Sigmoid colon (tissue), 7 donors: Measurements from ENCODE around the gene AFAP1. TPM values are rescaled to one million over a fixed set of nuclear protein-coding genes. Genes with fewer than 3 reads are reported as not detected.
A peak's percentile ranks its signal among the peaks of the same experiment; 100 is the strongest.

ENCODE experiments used
- DNase-seq: peaks from one replicate; pipeline ENCODE4 v3.0.0-alpha.2; 2019
- H3K27ac ChIP-seq, 4 donors: fragments of 200-600 bp; sonication (generic); one replicate each; pipeline ENCODE4 v1.5.1; 2016 to 2019; ENCODE audit warnings: mild to moderate bottlenecking in 1 of 4
- H3K27me3 ChIP-seq, 3 donors: fragments of 200-600 bp; sonication (generic); one replicate each; pipeline ENCODE4 v1.5.1; 2019; ENCODE audit warnings: mild to moderate bottlenecking in 1 of 3
- H3K36me3 ChIP-seq, 4 donors: fragments of 200-600 bp; sonication (generic); one replicate each; pipeline ENCODE4 v1.5.1; 2016 to 2019
- H3K4me1 ChIP-seq, 4 donors: fragments of 200-600 bp; sonication (generic); one replicate each; pipeline ENCODE4 v1.5.1; 2017 to 2019
- H3K4me3 ChIP-seq, 4 donors: fragments of 200-600 bp; sonication (generic); one replicate each; pipeline ENCODE4 v1.5.1; 2017 to 2019; ENCODE audit warnings: mild to moderate bottlenecking in 2 of 4, moderate library complexity in 1 of 4
- H3K9me3 ChIP-seq, 4 donors: fragments of 200-600 bp in 3 of 4; sonication (generic) in 3 of 4; one replicate each; pipeline versions ENCODE4 v1.5.1 to v1.6.1; 2013 to 2019
- EP300 ChIP-seq, 4 donors: sonication (generic); formaldehyde crosslinking; IDR thresholded peaks; one replicate each; pipeline ENCODE4 v1.6.1; 2017; ENCODE audit warnings: antibody characterized with exemption in 4 of 4
- POLR2A ChIP-seq, 2 donors: fragments of 450-650 bp; IDR thresholded peaks; one replicate each; pipeline ENCODE4 v1.6.1; 2016; ENCODE audit warnings: antibody characterized with exemption in 2 of 2, mild to moderate bottlenecking in 2 of 2, moderate library complexity in 2 of 2
- POLR2AphosphoS5 ChIP-seq, 4 donors: sonication (generic); formaldehyde crosslinking; IDR thresholded peaks; one replicate each; pipeline ENCODE4 v1.6.1; 2017; ENCODE audit warnings: antibody characterized with exemption in 4 of 4
- WGBS, 2 donors: extraction: QIAGEN DNeasy Blood & Tissue Kit; methylation state at CpG; one replicate each; pipeline ENCODE4 v1.1.7; 2013; 5-methylcytosine and 5-hydroxymethylcytosine counted together
- intact Hi-C: fragments of 100-400 bp; cut with DNase I; formaldehyde crosslinking; loops from one replicate; pipeline ENCODE4 v1.15.1; 2023
- polyA plus RNA-seq, 3 donors: library from polyadenylated mRNA; stranded (reverse); fragments of 200-250 nt; gene quantifications; one replicate each; pipeline ENCODE4 v1.2.3, GENCODE V29; 2013
- total RNA-seq, 4 donors: library from RNA; depleted of rRNA; stranded (reverse); fragments of >200 nt; gene quantifications; one replicate each; pipeline ENCODE4 v1.1.0, GENCODE V29; 2016
- TF ChIP-seq, protein P1 (sequence below), 4 experiments: fragments of 450-650 bp in 3 of 4; fragments of 200-600 bp in 1 of 4; IDR thresholded peaks; one replicate each; pipeline ENCODE4 v1.5.1; 2016 to 2019; ENCODE audit warnings: antibody characterized with exemption in 4 of 4, mild to moderate bottlenecking in 3 of 4, moderate library complexity in 2 of 4
- donor health status: healthy with polysubstance abuse.
- donor health status: Bipolar disorder and iron deficiency.
- donor health status: healthy.

Gene AFAP1
- total and polyA plus RNA-seq, 7 donors: 7.6 to 51.3 (median 24.0) TPM

DNA sequence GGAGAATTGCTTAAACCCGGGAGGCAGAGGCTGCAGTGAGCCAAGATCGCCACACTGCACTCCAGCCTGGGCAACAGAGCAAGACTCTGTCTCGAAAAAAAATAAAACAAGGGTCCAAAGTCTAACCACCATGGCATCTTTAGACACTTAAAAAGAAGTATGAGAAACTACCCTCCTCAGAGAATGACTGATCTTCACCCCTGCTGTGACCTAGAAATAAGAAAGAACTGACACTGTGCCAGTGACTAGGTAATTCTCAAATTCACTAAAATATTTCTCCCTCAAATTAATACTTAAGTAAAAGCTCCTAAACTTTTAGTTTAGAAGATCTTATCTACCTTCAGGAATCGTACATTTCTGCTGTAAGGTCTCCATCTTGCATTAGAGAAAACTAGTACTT, 80.3 kb downstream of the AFAP1 start:
- Histone ChIP-seq H3K9me3 (no peaks in the 10 kb centered on the region), H3K4me1 (peaks cover 0 to 63% (median 46%) of the 10 kb centered on the region in 4 donors), H3K36me3 (peaks cover 0 to 10% (median 3%) of the 10 kb centered on the region in 4 donors), H3K27me3 (no peaks in the 10 kb centered on the region), H3K27ac (peak overlapping the region in 1 of 4 donors; percentile 30), H3K4me3 (no peak overlapping the region)
- TF ChIP-seq POLR2AphosphoS5 (IDR thresholded peaks at IDR 0.05) (no peak), EP300 (IDR thresholded peaks at IDR 0.05) (no peak), POLR2A (IDR thresholded peaks at IDR 0.05) (no peak)
- TF ChIP-seq, protein P1, sequence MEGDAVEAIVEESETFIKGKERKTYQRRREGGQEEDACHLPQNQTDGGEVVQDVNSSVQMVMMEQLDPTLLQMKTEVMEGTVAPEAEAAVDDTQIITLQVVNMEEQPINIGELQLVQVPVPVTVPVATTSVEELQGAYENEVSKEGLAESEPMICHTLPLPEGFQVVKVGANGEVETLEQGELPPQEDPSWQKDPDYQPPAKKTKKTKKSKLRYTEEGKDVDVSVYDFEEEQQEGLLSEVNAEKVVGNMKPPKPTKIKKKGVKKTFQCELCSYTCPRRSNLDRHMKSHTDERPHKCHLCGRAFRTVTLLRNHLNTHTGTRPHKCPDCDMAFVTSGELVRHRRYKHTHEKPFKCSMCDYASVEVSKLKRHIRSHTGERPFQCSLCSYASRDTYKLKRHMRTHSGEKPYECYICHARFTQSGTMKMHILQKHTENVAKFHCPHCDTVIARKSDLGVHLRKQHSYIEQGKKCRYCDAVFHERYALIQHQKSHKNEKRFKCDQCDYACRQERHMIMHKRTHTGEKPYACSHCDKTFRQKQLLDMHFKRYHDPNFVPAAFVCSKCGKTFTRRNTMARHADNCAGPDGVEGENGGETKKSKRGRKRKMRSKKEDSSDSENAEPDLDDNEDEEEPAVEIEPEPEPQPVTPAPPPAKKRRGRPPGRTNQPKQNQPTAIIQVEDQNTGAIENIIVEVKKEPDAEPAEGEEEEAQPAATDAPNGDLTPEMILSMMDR (IDR thresholded peaks at IDR 0.05): no peak
- intact Hi-C loops: no loop called here
- peak; percentile 1 for DNase-seq
- 80 to 81% methylated on average over 4 of the region's 4 CpGs for WGBS, 2 donors

- intact Hi-C loops: no loop called here
- Histone ChIP-seq H3K27ac (peak overlapping the region in 2 of 4 donors; percentile 74 to 80), H3K4me1 (peaks cover 0 to 72% (median 49%) of the 10 kb centered on the region in 4 donors)
These were observed 81.2 kb downstream of the AFAP1 start for GRCh38 chr4:7858498-7858897.

DNA sequence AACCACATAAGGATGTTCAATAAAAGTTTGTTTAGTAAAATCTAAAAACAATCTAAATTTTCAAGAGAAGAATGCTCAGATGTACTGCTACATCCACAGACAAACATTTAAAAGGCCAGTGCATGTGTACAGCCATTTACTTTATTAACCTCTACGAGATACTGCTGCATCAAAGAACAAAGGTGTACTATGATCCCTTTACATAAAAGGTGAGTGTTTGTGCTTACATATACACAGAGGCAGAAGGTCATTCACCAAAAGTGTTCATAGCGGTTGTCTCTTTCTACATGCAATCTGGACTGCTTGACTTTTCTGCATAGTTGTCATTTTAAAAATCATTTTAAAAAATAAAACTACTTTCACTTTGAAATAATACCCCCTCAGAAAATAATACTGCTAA, 81.7 kb downstream of the AFAP1 start:
- intact Hi-C loops: no loop called here
- peaks cover 0 to 23% (median 3%) of the 10 kb centered on the region in 4 donors for H3K36me3 ChIP-seq
- peaks cover 0 to 74% (median 51%) of the 10 kb centered on the region in 4 donors for H3K4me1 ChIP-seq
- no peaks in the 10 kb centered on the region for H3K27me3 ChIP-seq
- TF ChIP-seq POLR2A (IDR thresholded peaks at IDR 0.05): no peak
- H3K4me3 ChIP-seq: no peak overlapping the region
- DNase-seq: no peak
- H3K27ac ChIP-seq: peak overlapping the region; percentile 46 to 80 (median 72)
- H3K9me3 ChIP-seq: no peaks in the 10 kb centered on the region
- 14 to 54% methylated on average over 2 of the region's 2 CpGs for WGBS, 2 donors

More at GRCh38 chr4:7858498-7858897, 81.2 kb downstream of the AFAP1 start:
- TF ChIP-seq EP300 (IDR thresholded peaks at IDR 0.05): no peak
- no peaks in the 10 kb centered on the region for H3K27me3 ChIP-seq
- H3K36me3 ChIP-seq: peaks cover 0 to 19% (median 3%) of the 10 kb centered on the region in 4 donors
- 73 to 81% methylated on average over 5 of the region's 5 CpGs for WGBS, 2 donors
- peak; percentile 60 for DNase-seq
- no peak overlapping the region for H3K4me3 ChIP-seq
- no peaks in the 10 kb centered on the region for H3K9me3 ChIP-seq

- intact Hi-C loops: no loop called here
- 55 to 60% methylated on average over 8 of the region's 8 CpGs for WGBS, 2 donors
- H3K27ac ChIP-seq: peak overlapping the region; percentile 46 to 80 (median 72)
- TF ChIP-seq, protein P1 (IDR thresholded peaks at IDR 0.05): no peak
- TF ChIP-seq POLR2AphosphoS5 (IDR thresholded peaks at IDR 0.05): peak in 1 of 4 donors; percentile 8
- no peaks in the 10 kb centered on the region for H3K9me3 ChIP-seq
- peak; percentile 70 for DNase-seq
- peaks cover 0 to 77% (median 58%) of the 10 kb centered on the region in 4 donors for H3K4me1 ChIP-seq
- H3K4me3 ChIP-seq: no peak overlapping the region
- H3K27me3 ChIP-seq: no peaks in the 10 kb centered on the region
- H3K36me3 ChIP-seq: peaks cover 0 to 23% (median 3%) of the 10 kb centered on the region in 4 donors
These were observed 82.4 kb downstream of the AFAP1 start for GRCh38 chr4:7857238-7857701.

GRCh38 chr4:7855731-7856130, 83.9 kb downstream of the AFAP1 start:
- H3K27ac ChIP-seq: peak overlapping the region in 3 of 4 donors; percentile 47 to 80 (median 74)
- peak; percentile 51 for DNase-seq
- H3K36me3 ChIP-seq: peaks cover 0 to 26% (median 4%) of the 10 kb centered on the region in 4 donors
- H3K4me1 ChIP-seq: peaks cover 0 to 68% (median 49%) of the 10 kb centered on the region in 4 donors
- no peak overlapping the region for H3K4me3 ChIP-seq
- H3K27me3 ChIP-seq: no peaks in the 10 kb centered on the region
- intact Hi-C loops: no loop called here
- 93 to 95% methylated on average over 10 of the region's 10 CpGs for WGBS, 2 donors
- TF ChIP-seq POLR2AphosphoS5 (IDR thresholded peaks at IDR 0.05): no peak
- TF ChIP-seq POLR2A (IDR thresholded peaks at IDR 0.05): no peak
- TF ChIP-seq EP300 (IDR thresholded peaks at IDR 0.05): no peak
- TF ChIP-seq, protein P1 (IDR thresholded peaks at IDR 0.05): no peak
- no peaks in the 10 kb centered on the region for H3K9me3 ChIP-seq
